ENCODE results near the gene SBNO1.

The SBNO1 gene

DNA sequence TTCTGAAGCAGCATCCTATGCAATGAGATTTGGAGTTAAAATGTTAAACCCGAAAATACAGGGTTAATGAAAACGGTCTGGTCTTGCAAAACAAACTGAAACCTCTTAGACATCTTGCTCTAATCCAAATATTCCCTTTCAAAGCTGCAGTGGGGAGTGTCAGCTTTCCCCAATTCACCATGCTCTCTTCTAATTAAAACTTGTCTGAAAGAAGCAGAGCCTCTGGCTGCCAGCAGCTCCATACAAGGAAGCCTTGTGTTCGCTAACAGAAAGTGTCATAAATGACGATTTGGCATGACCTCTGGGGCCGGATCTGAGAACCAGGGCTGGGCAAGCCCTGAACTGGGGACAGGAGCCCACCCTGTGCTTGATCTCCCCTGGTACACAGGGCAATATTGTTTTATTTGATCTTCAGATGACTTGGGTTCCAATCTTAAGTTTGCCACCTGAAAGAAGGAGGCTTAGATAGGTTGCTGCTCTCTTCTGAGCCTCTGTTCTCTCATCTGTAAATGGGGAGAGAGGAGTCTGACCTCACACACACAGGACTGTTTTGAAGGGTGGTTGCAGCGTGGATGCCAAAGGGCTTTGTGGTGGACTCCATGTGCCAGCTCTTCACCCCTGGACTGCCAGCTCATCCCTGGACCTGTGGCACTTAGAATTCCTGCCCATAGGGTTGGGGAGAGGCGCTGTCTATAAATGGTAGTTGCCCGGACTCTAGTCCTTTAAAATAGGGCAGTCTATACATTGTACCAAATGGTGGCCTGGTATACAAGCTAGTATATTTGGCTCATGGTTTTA lies 27.1 kb upstream of the SBNO1 start:
- Histone ChIP-seq H3K4me3 (ENCODE audit: low read depth, low read length) (no peak overlapping the region), H3K27me3 (ENCODE audit: insufficient read depth, low read length) (no peaks in the 10 kb centered on the region), H4K8ac (ENCODE audit: low read depth, low read length) (no peak overlapping the region), H4K91ac (ENCODE audit: low read depth, low read length) (no peak overlapping the region), H3K27ac (ENCODE audit: low read depth, low read length) (no peak overlapping the region), H3K23ac (ENCODE audit: low read length) (no peak overlapping the region), H3K18ac (ENCODE audit: low read length) (no peak overlapping the region), H3K9me3 (ENCODE audit: insufficient read depth, low read depth, low read length) (no peaks in the 10 kb centered on the region), H3K14ac (ENCODE audit: low read length) (no peak overlapping the region), H3K36me3 (ENCODE audit: control insufficient read depth in 1 of 2, insufficient read depth in 2 of 2, low read length in 2 of 2) (peaks cover 47 to 50% of the 10 kb centered on the region in 2 experiments), H3K79me2 (ENCODE audit: control insufficient read depth, insufficient read depth, low read length, poor library complexity) (peaks cover 5% of the 10 kb centered on the region), H3K79me1 (ENCODE audit: low read length) (peaks cover 10% of the 10 kb centered on the region), H3K9ac (ENCODE audit: low read length) (no peak overlapping the region), H2BK120ac (ENCODE audit: insufficient read depth, low read length, poor library complexity) (no peak overlapping the region), H3K4me1 (ENCODE audit: control insufficient read depth in 1 of 2, insufficient read depth in 2 of 2, low read length in 2 of 2) (peaks cover 11 to 14% of the 10 kb centered on the region in 2 experiments), H4K12ac (ENCODE audit: low read depth, low read length) (no peak overlapping the region), H2BK5ac (ENCODE audit: low read depth, low read length, poor library complexity) (no peak overlapping the region), H2AK5ac (ENCODE audit: low read length) (no peak overlapping the region), H3K4me2 (ENCODE audit: low read length) (no peak overlapping the region), H2AFZ (ENCODE audit: insufficient read depth, low read length, poor library complexity) (no peak overlapping the region), H2BK12ac (ENCODE audit: low read length) (no peak overlapping the region), H3K4ac (ENCODE audit: low read depth, low read length) (peak overlapping the region; percentile 28)
- DNase-seq, result no peak
- WGBS (ENCODE audit: extremely low coverage, insufficient coverage, insufficient read length), result no CpG with 5 or more reads among the region's 8 CpGs

DNA sequence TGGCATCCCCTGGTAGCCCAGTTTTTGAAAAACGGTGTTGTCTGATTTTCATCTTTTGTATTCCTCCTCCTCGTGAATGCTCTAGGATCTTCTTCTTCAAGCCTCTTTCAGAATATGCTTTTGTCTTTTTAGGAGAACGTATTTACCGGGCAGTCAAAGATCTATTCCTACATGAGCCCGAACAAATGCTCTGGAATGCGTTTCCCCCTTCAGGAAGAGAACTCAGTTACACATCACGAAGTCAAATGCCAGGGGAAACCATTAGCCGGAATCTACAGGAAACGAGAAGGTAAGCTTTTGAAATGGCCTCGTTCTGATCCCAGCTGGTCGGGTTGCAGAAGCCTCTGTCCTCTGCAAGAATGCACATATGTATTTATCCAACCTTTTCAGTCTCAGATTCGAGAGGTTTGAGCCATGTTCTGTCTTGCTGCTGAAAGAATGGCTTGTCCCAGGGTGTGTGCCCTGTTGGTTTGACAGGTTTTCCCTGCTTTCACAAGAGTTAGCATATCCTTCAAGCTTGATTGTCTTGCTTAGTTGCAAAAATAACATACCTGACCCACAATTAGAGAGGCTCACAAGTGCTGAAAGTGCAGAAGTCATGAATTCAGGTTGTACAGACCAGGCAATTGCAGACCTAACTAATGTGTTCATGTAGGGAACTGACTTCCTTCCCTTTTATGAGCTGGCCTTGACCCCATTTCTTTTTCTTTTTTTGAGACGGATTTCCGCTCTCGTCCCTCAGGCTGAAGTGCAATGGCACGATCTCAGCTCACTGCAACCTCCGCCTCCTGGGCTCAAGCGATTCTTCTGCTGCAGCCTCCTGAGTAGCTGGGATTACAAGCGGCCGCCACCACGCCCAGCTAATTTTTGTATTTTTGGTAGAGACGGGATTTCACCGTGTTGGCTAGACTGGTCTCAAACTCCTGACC lies 26.1 kb upstream of the SBNO1 start:
- H3K14ac ChIP-seq (ENCODE audit: low read length), result no peak overlapping the region
- no peak overlapping the region for H4K12ac ChIP-seq (ENCODE audit: low read depth, low read length)
- H4K8ac ChIP-seq (ENCODE audit: low read depth, low read length), result no peak overlapping the region
- H3K79me1 ChIP-seq (ENCODE audit: low read length), result peaks cover 10% of the 10 kb centered on the region
- H2BK120ac ChIP-seq (ENCODE audit: insufficient read depth, low read length, poor library complexity), result no peak overlapping the region
- no peak overlapping the region for H3K9ac ChIP-seq (ENCODE audit: low read length)
- H3K4ac ChIP-seq (ENCODE audit: low read depth, low read length), result no peak overlapping the region
- H2AK5ac ChIP-seq (ENCODE audit: low read length), result no peak overlapping the region
- no peak overlapping the region for H2BK12ac ChIP-seq (ENCODE audit: low read length)
- H3K4me1 ChIP-seq (ENCODE audit: control insufficient read depth in 1 of 2, insufficient read depth in 2 of 2, low read length in 2 of 2), result peaks cover 11 to 14% of the 10 kb centered on the region in 2 experiments
- peak overlapping the region; percentile 82 for H3K4me2 ChIP-seq (ENCODE audit: low read length)
- no peak overlapping the region for H3K27ac ChIP-seq (ENCODE audit: low read depth, low read length)
- H3K9me3 ChIP-seq (ENCODE audit: insufficient read depth, low read depth, low read length), result no peaks in the 10 kb centered on the region
- H3K4me3 ChIP-seq (ENCODE audit: low read depth, low read length), result no peak overlapping the region
- DNase-seq, result no peak
- H3K36me3 ChIP-seq (ENCODE audit: control insufficient read depth in 1 of 2, insufficient read depth in 2 of 2, low read length in 2 of 2), result peaks cover 38 to 40% of the 10 kb centered on the region in 2 experiments
- H2AFZ ChIP-seq (ENCODE audit: insufficient read depth, low read length, poor library complexity), result no peak overlapping the region
- H2BK5ac ChIP-seq (ENCODE audit: low read depth, low read length, poor library complexity), result peak overlapping the region; percentile 77
- no CpG with 5 or more reads among the region's 23 CpGs for WGBS (ENCODE audit: extremely low coverage, insufficient coverage, insufficient read length)
- H3K18ac ChIP-seq (ENCODE audit: low read length), result no peak overlapping the region
- no peak overlapping the region for H4K91ac ChIP-seq (ENCODE audit: low read depth, low read length)
- no peaks in the 10 kb centered on the region for H3K27me3 ChIP-seq (ENCODE audit: insufficient read depth, low read length)
- peaks cover 5% of the 10 kb centered on the region for H3K79me2 ChIP-seq (ENCODE audit: control insufficient read depth, insufficient read depth, low read length, poor library complexity)
- no peak overlapping the region for H3K23ac ChIP-seq (ENCODE audit: low read length)

DNA sequence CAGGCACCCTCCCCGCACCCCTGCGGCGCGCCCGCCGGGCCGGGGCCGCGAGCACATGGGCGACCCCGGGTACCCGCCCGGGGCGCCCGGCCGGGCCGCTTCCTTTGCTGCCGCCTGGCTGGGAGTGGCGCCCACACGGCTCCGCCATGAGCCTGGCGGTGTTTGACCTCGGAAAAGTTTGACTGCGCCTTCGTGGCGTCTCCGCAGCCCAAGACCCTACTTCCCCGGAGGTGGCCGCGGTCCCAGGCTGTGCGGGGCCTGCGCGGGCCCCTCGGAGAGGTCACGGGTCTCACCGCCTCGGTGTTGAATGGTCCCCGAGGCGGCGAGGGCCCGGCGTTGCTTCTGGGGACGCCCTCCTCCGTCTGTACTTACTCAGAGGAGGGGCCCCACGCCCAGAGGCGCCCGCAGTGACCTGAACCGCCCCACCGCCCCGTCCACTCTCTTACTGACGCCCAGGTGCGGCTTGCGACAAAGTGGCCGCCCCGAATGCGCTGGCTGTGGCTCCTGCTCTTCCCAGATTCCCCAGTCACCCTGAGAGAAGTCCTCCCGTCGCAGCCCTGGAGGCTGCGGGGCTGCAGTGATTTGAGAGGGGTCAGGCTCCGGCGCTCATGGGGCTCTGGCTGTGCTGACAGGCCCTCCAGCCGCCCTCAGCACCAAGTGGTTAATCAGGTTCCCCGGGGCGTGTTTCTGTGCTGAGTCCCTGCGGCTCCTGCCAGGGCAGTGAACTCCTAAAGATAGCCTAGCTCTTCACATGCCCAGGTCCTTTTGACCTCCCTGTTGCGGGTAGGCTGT lies 25.1 kb upstream of the SBNO1 start:
- H2BK120ac ChIP-seq (ENCODE audit: insufficient read depth, low read length, poor library complexity), result peak overlapping the region; percentile 41
- no peak overlapping the region for H3K23ac ChIP-seq (ENCODE audit: low read length)
- peak overlapping the region; percentile 77 for H2BK5ac ChIP-seq (ENCODE audit: low read depth, low read length, poor library complexity)
- peaks cover 11 to 14% of the 10 kb centered on the region in 2 experiments for H3K4me1 ChIP-seq (ENCODE audit: control insufficient read depth in 1 of 2, insufficient read depth in 2 of 2, low read length in 2 of 2)
- peak overlapping the region; percentile 68 for H3K14ac ChIP-seq (ENCODE audit: low read length)
- peak overlapping the region; percentile 81 for H3K18ac ChIP-seq (ENCODE audit: low read length)
- H2AK5ac ChIP-seq (ENCODE audit: low read length), result peak overlapping the region; percentile 53
- peak overlapping the region; percentile 84 for H4K91ac ChIP-seq (ENCODE audit: low read depth, low read length)
- H3K27ac ChIP-seq (ENCODE audit: low read depth, low read length), result peak overlapping the region; percentile 50
- peaks cover 5% of the 10 kb centered on the region for H3K79me2 ChIP-seq (ENCODE audit: control insufficient read depth, insufficient read depth, low read length, poor library complexity)
- peak overlapping the region; percentile 22 for H4K12ac ChIP-seq (ENCODE audit: low read depth, low read length)
- peaks cover 10% of the 10 kb centered on the region for H3K79me1 ChIP-seq (ENCODE audit: low read length)
- no peak overlapping the region for H2BK12ac ChIP-seq (ENCODE audit: low read length)
- H3K9ac ChIP-seq (ENCODE audit: low read length), result peak overlapping the region; percentile 96
- peak overlapping the region; percentile 80 for H4K8ac ChIP-seq (ENCODE audit: low read depth, low read length)
- peak overlapping the region; percentile 84 for H3K4ac ChIP-seq (ENCODE audit: low read depth, low read length)
- no peaks in the 10 kb centered on the region for H3K27me3 ChIP-seq (ENCODE audit: insufficient read depth, low read length)
- WGBS (ENCODE audit: extremely low coverage, insufficient coverage, insufficient read length), result no CpG with 5 or more reads among the region's 66 CpGs
- H3K4me2 ChIP-seq (ENCODE audit: low read length), result peak overlapping the region; percentile 82
- peaks cover 29 to 32% of the 10 kb centered on the region in 2 experiments for H3K36me3 ChIP-seq (ENCODE audit: control insufficient read depth in 1 of 2, insufficient read depth in 2 of 2, low read length in 2 of 2)
- H3K4me3 ChIP-seq (ENCODE audit: low read depth, low read length), result peak overlapping the region; percentile 77
- DNase-seq, result peak; percentile 94 to 95
- H3K9me3 ChIP-seq (ENCODE audit: insufficient read depth, low read depth, low read length), result no peaks in the 10 kb centered on the region
- H2AFZ ChIP-seq (ENCODE audit: insufficient read depth, low read length, poor library complexity), result peak overlapping the region; percentile 71
